ACC112 (cell line): ENCODE data around the gene INPP4B.

Experiments used
- H2AFZ ChIP-seq: fragments of 200-600 bp; sonication (generic); one replicate; pipeline ENCODE4 v1.6.0; 2017; ENCODE audit warnings: antibody characterized with exemption, low read length; ENCODE audit not compliant: unreplicated experiment
- H3K27ac ChIP-seq: fragments of 200-600 bp; sonication (generic); 2 replicates; pipeline ENCODE4 v1.5.1; 2014; ENCODE audit warnings: low read depth, mild to moderate bottlenecking, antibody characterized with exemption, low read length, moderate library complexity
- H3K27me3 ChIP-seq: fragments of 200-600 bp; sonication (generic); 2 replicates; pipeline ENCODE4 v1.6.1; 2014; ENCODE audit warnings: mild to moderate bottlenecking, antibody characterized with exemption, low read length, moderate library complexity, mixed read lengths; ENCODE audit not compliant: insufficient read depth
- H3K36me3 ChIP-seq: fragments of 200-600 bp; sonication (generic); 2 replicates; pipeline ENCODE4 v1.6.1; 2016; ENCODE audit warnings: mild to moderate bottlenecking, antibody characterized with exemption, low read length, moderate library complexity, mixed read lengths; ENCODE audit not compliant: insufficient read depth
- H3K4me1 ChIP-seq: fragments of 200-600 bp; sonication (generic); one replicate; pipeline ENCODE4 v1.6.1; 2016; ENCODE audit warnings: low read length, mixed read lengths; ENCODE audit not compliant: insufficient read depth, unreplicated experiment, control insufficient read depth
- H3K4me3 ChIP-seq: fragments of 200-600 bp; sonication (generic); 2 replicates; pipeline ENCODE4 v1.5.1; 2014; ENCODE audit warnings: mild to moderate bottlenecking, low read depth, low read length
- H3K79me2 ChIP-seq: fragments of 200-600 bp; sonication (generic); one replicate; pipeline ENCODE4 v1.6.0; 2016; ENCODE audit warnings: low read length; ENCODE audit not compliant: control insufficient read depth, unreplicated experiment, insufficient read depth

INPP4B gene

GRCh38 chr4:142474398-142475087, 371.6 kb downstream of the INPP4B start:
- Histone ChIP-seq H3K36me3 (no peaks in the 10 kb centered on the region), H2AFZ (no peak overlapping the region), H3K4me3 (no peak overlapping the region), H3K27ac (no peak overlapping the region), H3K4me1 (peaks cover 25% of the 10 kb centered on the region), H3K79me2 (no peaks in the 10 kb centered on the region), H3K27me3 (no peaks in the 10 kb centered on the region)

GRCh38 chr4:142473960-142474338, 372.2 kb downstream of the INPP4B start:
- H3K79me2 ChIP-seq: no peaks in the 10 kb centered on the region
- H3K4me3 ChIP-seq: no peak overlapping the region
- no peak overlapping the region for H3K27ac ChIP-seq
- no peaks in the 10 kb centered on the region for H3K36me3 ChIP-seq
- H2AFZ ChIP-seq: no peak overlapping the region
- peaks cover 25% of the 10 kb centered on the region for H3K4me1 ChIP-seq
- H3K27me3 ChIP-seq: no peaks in the 10 kb centered on the region

GRCh38 chr4:142473218-142473959, 372.7 kb downstream of the INPP4B start:
- H3K4me3 ChIP-seq: no peak overlapping the region
- H3K36me3 ChIP-seq: no peaks in the 10 kb centered on the region
- H3K79me2 ChIP-seq: no peaks in the 10 kb centered on the region
- H3K27me3 ChIP-seq: no peaks in the 10 kb centered on the region
- H3K27ac ChIP-seq: no peak overlapping the region
- H2AFZ ChIP-seq: no peak overlapping the region
- H3K4me1 ChIP-seq: peaks cover 25% of the 10 kb centered on the region

GRCh38 chr4:142467088-142467487, 379.0 kb downstream of the INPP4B start:
- H3K36me3 ChIP-seq: no peaks in the 10 kb centered on the region
- no peak overlapping the region for H2AFZ ChIP-seq
- no peaks in the 10 kb centered on the region for H3K79me2 ChIP-seq
- H3K27ac ChIP-seq: no peak overlapping the region
- H3K4me3 ChIP-seq: no peak overlapping the region
- H3K27me3 ChIP-seq: no peaks in the 10 kb centered on the region
- H3K4me1 ChIP-seq: no peaks in the 10 kb centered on the region

- Histone ChIP-seq H3K4me3 (no peak overlapping the region), H3K79me2 (no peaks in the 10 kb centered on the region), H3K27me3 (no peaks in the 10 kb centered on the region), H3K4me1 (no peaks in the 10 kb centered on the region), H3K27ac (no peak overlapping the region), H2AFZ (no peak overlapping the region), H3K36me3 (no peaks in the 10 kb centered on the region)
Observed at GRCh38 chr4:142465526-142465925, 380.6 kb downstream of the INPP4B start.

GRCh38 chr4:142463206-142463605, 382.9 kb downstream of the INPP4B start:
- Histone ChIP-seq H3K36me3 (no peaks in the 10 kb centered on the region), H3K79me2 (no peaks in the 10 kb centered on the region), H3K4me3 (no peak overlapping the region), H3K4me1 (no peaks in the 10 kb centered on the region), H3K27me3 (no peaks in the 10 kb centered on the region), H2AFZ (no peak overlapping the region), H3K27ac (no peak overlapping the region)

- no peak overlapping the region for H3K4me3 ChIP-seq
- H2AFZ ChIP-seq: peak overlapping the region; percentile 72
- H3K79me2 ChIP-seq: no peaks in the 10 kb centered on the region
- no peak overlapping the region for H3K27ac ChIP-seq
- peaks cover 4% of the 10 kb centered on the region for H3K4me1 ChIP-seq
- H3K36me3 ChIP-seq: no peaks in the 10 kb centered on the region
- H3K27me3 ChIP-seq: no peaks in the 10 kb centered on the region
Observed at GRCh38 chr4:142452161-142452855, 393.8 kb downstream of the INPP4B start.

GRCh38 chr4:142449771-142450373, 396.2 kb downstream of the INPP4B start:
- Histone ChIP-seq H3K79me2 (no peaks in the 10 kb centered on the region), H3K27ac (no peak overlapping the region), H3K36me3 (no peaks in the 10 kb centered on the region), H2AFZ (no peak overlapping the region), H3K4me1 (peaks cover 4% of the 10 kb centered on the region), H3K27me3 (no peaks in the 10 kb centered on the region), H3K4me3 (no peak overlapping the region)

- H3K4me3 ChIP-seq: no peak overlapping the region
- H3K27me3 ChIP-seq: no peaks in the 10 kb centered on the region
- peaks cover 2% of the 10 kb centered on the region for H3K4me1 ChIP-seq
- H3K36me3 ChIP-seq: no peaks in the 10 kb centered on the region
- no peaks in the 10 kb centered on the region for H3K79me2 ChIP-seq
- no peak overlapping the region for H2AFZ ChIP-seq
- no peak overlapping the region for H3K27ac ChIP-seq
Observed at GRCh38 chr4:142447009-142447408, 399.1 kb downstream of the INPP4B start.

GRCh38 chr4:142443469-142443868, 402.6 kb downstream of the INPP4B start:
- Histone ChIP-seq H3K4me1 (no peaks in the 10 kb centered on the region), H3K4me3 (no peak overlapping the region), H3K27ac (no peak overlapping the region), H3K27me3 (no peaks in the 10 kb centered on the region), H2AFZ (no peak overlapping the region), H3K36me3 (no peaks in the 10 kb centered on the region), H3K79me2 (no peaks in the 10 kb centered on the region)
